HCT116 (cell line): ENCODE measurements around the gene KANK3. TPM values are rescaled to one million over a fixed set of nuclear protein-coding genes. Genes with fewer than 3 reads are reported as not detected.
A peak's percentile ranks its signal among the peaks of the same experiment; 100 is the strongest.

ENCODE experiments used
- ATAC-seq: fragments of 200-7000 bp; cut with Tn5 transposase; 2 replicates; pipeline ENCODE4 v1.9.1; 2020; ENCODE audit warnings: mild to moderate bottlenecking, moderate library complexity
- BruUV-seq: library from RNA; stranded (reverse); fragments of 400-500 nt; replicated peaks from 2 replicates; lab custom pipeline; 2021; lab: Mats Ljungman, UMichigan
- CTCF ChIA-PET: fragments of 300-600 bp; sonication (Branson Sonifier 250); formaldehyde crosslinking; loops from one replicate; lab custom pipeline; 2021; ENCODE audit warnings: antibody characterized with exemption; lab: Charles Lee
- POLR2A ChIA-PET: fragments of 300-600, 350-600 bp; sonication (Branson Sonifier 250); formaldehyde crosslinking; loops from one replicate; lab custom pipeline; 2021; ENCODE audit warnings: antibody characterized with exemption; lab: Charles Lee
- RAD21 ChIA-PET, 2 experiments: fragments of 300-600 bp; sonication (Branson Sonifier 250); formaldehyde crosslinking; loops; one replicate each; lab custom pipeline; 2023; ENCODE audit warnings: low total read pairs in 2 of 2; ENCODE audit not compliant: uncharacterized antibody in 2 of 2, unreplicated experiment in 2 of 2, low non-redundant PET in 1 of 2; lab: Charles Lee
- DNase-seq: peaks from one replicate; pipeline ENCODE4 v3.0.0-alpha.2; 2010; ENCODE audit warnings: low read depth, low spot score
- H2AFZ ChIP-seq: fragments of 200-600 bp; shearing (Covaris generic), sonication (generic); 2 replicates; pipeline ENCODE4 v1.6.1; 2017; ENCODE audit warnings: low read depth, mixed run types, mixed read lengths, antibody characterized with exemption, low read length; ENCODE audit not compliant: poor library complexity, severe bottlenecking
- H3K27ac ChIP-seq: 2 replicates; pipeline ENCODE4 v1.5.1; 2012; ENCODE audit warnings: low read depth, low read length
- H3K27me3 ChIP-seq: fragments of 200-600 bp; sonication (generic); 2 replicates; pipeline ENCODE4 v1.6.1; 2016; ENCODE audit warnings: mixed run types, low read length, mixed read lengths; ENCODE audit not compliant: insufficient read depth
- H3K36me3 ChIP-seq, 2 experiments: fragments of 200-500 bp in 1 of 2; fragments of 200-600 bp in 1 of 2; sonication (Bioruptor generic) in 1 of 2; sonication (generic) in 1 of 2; 2 replicates each; pipeline versions ENCODE4 v1.5.1 to v1.6.1; 2014 to 2016; ENCODE audit warnings: low read length in 2 of 2, inconsistent platforms in 1 of 2, mixed read lengths in 1 of 2, mixed run types in 1 of 2; ENCODE audit not compliant: insufficient read depth in 2 of 2, control insufficient read depth in 1 of 2
- H3K4me1 ChIP-seq, 2 experiments: fragments of 200-600 bp in 1 of 2; sonication (generic) in 1 of 2; 2 replicates each; pipeline versions ENCODE4 v1.5.1 to v1.6.1; 2012 to 2017; ENCODE audit warnings: low read length in 2 of 2, inconsistent platforms in 1 of 2, mild to moderate bottlenecking in 1 of 2, mixed read lengths in 1 of 2, mixed run types in 1 of 2, moderate library complexity in 1 of 2; ENCODE audit not compliant: insufficient read depth in 2 of 2, control insufficient read depth in 1 of 2
- H3K4me2 ChIP-seq: fragments of 200-600 bp; sonication (generic); 2 replicates; pipeline ENCODE4 v1.6.1; 2017; ENCODE audit warnings: mixed run types, low read length, mixed read lengths
- H3K4me3 ChIP-seq, 2 experiments: fragments of 200-600 bp in 1 of 2; sonication (generic) in 1 of 2; replicated peaks in 1 of 2; 2 replicates each; pipeline ENCODE4 v1.5.1; 2011 to 2016; ENCODE audit warnings: low read length in 2 of 2, control low read depth in 1 of 2, low read depth in 1 of 2, mild to moderate bottlenecking in 1 of 2, mixed read lengths in 1 of 2, mixed run types in 1 of 2
- H3K79me2 ChIP-seq: fragments of 200-600 bp; sonication (generic); 2 replicates; pipeline ENCODE4 v1.6.1; 2017; ENCODE audit warnings: mild to moderate bottlenecking, mixed run types, low read length, moderate library complexity, mixed read lengths; ENCODE audit not compliant: insufficient read depth
- H3K9ac ChIP-seq: fragments of 200-600 bp; sonication (generic); 2 replicates; pipeline ENCODE4 v1.6.1; 2016; ENCODE audit warnings: low read length, mixed read lengths
- H3K9me2 ChIP-seq: fragments of 200-600 bp; sonication (generic), shearing (Covaris generic); 2 replicates; pipeline ENCODE4 v1.6.1; 2017; ENCODE audit warnings: mixed run types, mild to moderate bottlenecking, moderate library complexity; ENCODE audit not compliant: insufficient read depth
- H3K9me3 ChIP-seq, 2 experiments: fragments of 200-500 bp in 1 of 2; fragments of 200-600 bp in 1 of 2; sonication (Bioruptor generic) in 1 of 2; sonication (generic) in 1 of 2; 2 replicates each; pipeline ENCODE4 v1.6.1; 2014 to 2017; ENCODE audit warnings: low read length in 2 of 2, mixed read lengths in 2 of 2, inconsistent platforms in 1 of 2, low read depth in 1 of 2, mild to moderate bottlenecking in 1 of 2, mixed run types in 1 of 2, moderate library complexity in 1 of 2; ENCODE audit not compliant: control insufficient read depth in 1 of 2, insufficient read depth in 1 of 2
- H4K20me1 ChIP-seq: fragments of 200-600 bp; sonication (generic), shearing (Covaris generic); 2 replicates; pipeline ENCODE4 v1.6.1; 2017; ENCODE audit warnings: mixed run types, mild to moderate bottlenecking, moderate library complexity; ENCODE audit not compliant: insufficient read depth
- CBX3 ChIP-seq: IDR thresholded peaks from 2 replicates; pipeline ENCODE4 v1.6.1; 2012; ENCODE audit warnings: low read depth
- CEBPB ChIP-seq: IDR thresholded peaks from 2 replicates; pipeline ENCODE4 v1.6.1; 2012; ENCODE audit warnings: low read depth
- ELF1 ChIP-seq: IDR thresholded peaks from 2 replicates; pipeline ENCODE4 v1.6.1; 2012; ENCODE audit warnings: low read depth, borderline replicate concordance
- EZH2 ChIP-seq: fragments of 200-600 bp; sonication (generic); IDR thresholded peaks from 2 replicates; pipeline ENCODE4 v1.6.1; 2017; ENCODE audit warnings: antibody characterized with exemption, mixed run types
- EZH2phosphoT487 ChIP-seq: fragments of 200-600 bp; IDR thresholded peaks from 2 replicates; pipeline ENCODE4 v1.6.1; 2018; ENCODE audit warnings: antibody characterized with exemption, borderline replicate concordance
- POLR2A ChIP-seq: IDR thresholded peaks from 2 replicates; pipeline ENCODE4 v1.7.0; 2011; ENCODE audit warnings: borderline replicate concordance; ENCODE audit not compliant: insufficient read depth, insufficient read length; ENCODE audit errors: extremely low read depth
- RAD21 ChIP-seq: IDR thresholded peaks from 2 replicates; pipeline ENCODE4 v1.6.1; 2012; ENCODE audit warnings: low read depth, mild to moderate bottlenecking
- SIN3A ChIP-seq: IDR thresholded peaks from 2 replicates; pipeline ENCODE4 v1.6.1; 2012; ENCODE audit warnings: low read depth
- SP1 ChIP-seq: IDR thresholded peaks from 2 replicates; pipeline ENCODE4 v1.6.1; 2012; ENCODE audit warnings: low read depth
- SRF ChIP-seq: IDR thresholded peaks from 2 replicates; pipeline ENCODE4 v1.6.1; 2012; ENCODE audit warnings: low read depth
- TCF7L2 ChIP-seq: IDR thresholded peaks from 2 replicates; pipeline ENCODE4 v1.7.0; 2011; ENCODE audit warnings: borderline replicate concordance, inconsistent platforms; ENCODE audit not compliant: insufficient read depth, insufficient read length; ENCODE audit errors: extremely low read depth
- ZFX ChIP-seq: fragments of 450-650 bp; IDR thresholded peaks from 2 replicates; pipeline ENCODE4 v1.6.1; 2017
- ZNF274 ChIP-seq: fragments of 200-500 bp; sonication (Bioruptor generic); IDR thresholded peaks from 2 replicates; pipeline ENCODE4 v1.6.1; 2014; ENCODE audit warnings: mild to moderate bottlenecking, low read depth, low read length, inconsistent platforms
- intact Hi-C: fragments of 100-400 bp; cut with micrococcal nuclease; formaldehyde crosslinking; loops from 2 replicates; pipeline ENCODE4 v1.10.0; 2022
- total RNA-seq: library from RNA; stranded (reverse); gene quantifications from one replicate; pipeline ENCODE4 v1.2.1, GENCODE V29; 2021; ENCODE audit not compliant: unreplicated experiment
- TF ChIP-seq, protein P1 (sequence below), 3 experiments: fragments of 200-600 bp in 1 of 3; sonication (generic) in 1 of 3; IDR thresholded peaks in 2 of 3; conservative IDR thresholded peaks in 1 of 3; 2 replicates each; pipeline ENCODE4 v1.5.1; 2012 to 2017; ENCODE audit warnings: low read depth in 2 of 3, low read length in 2 of 3, antibody characterized with exemption in 1 of 3, borderline replicate concordance in 1 of 3, control low read depth in 1 of 3, mild to moderate bottlenecking in 1 of 3, mixed read lengths in 1 of 3, mixed run types in 1 of 3, moderate library complexity in 1 of 3; ENCODE audit not compliant: insufficient read depth in 1 of 3
- TF ChIP-seq, protein P2 (sequence below): IDR thresholded peaks from 2 replicates; pipeline ENCODE4 v1.6.1; 2012; ENCODE audit warnings: low read depth
- TF ChIP-seq, protein P3 (sequence below): IDR thresholded peaks from 2 replicates; pipeline ENCODE4 v1.6.1; 2011; ENCODE audit warnings: mild to moderate bottlenecking, low read length, moderate library complexity; ENCODE audit not compliant: insufficient replicate concordance; ENCODE audit errors: extremely low read depth
- TF ChIP-seq, protein P4 (sequence below): IDR thresholded peaks from 2 replicates; pipeline ENCODE4 v1.6.1; 2012

KANK3 gene
- total RNA-seq, 1 experiment from 2014 or later = 21.7 TPM

DNA sequence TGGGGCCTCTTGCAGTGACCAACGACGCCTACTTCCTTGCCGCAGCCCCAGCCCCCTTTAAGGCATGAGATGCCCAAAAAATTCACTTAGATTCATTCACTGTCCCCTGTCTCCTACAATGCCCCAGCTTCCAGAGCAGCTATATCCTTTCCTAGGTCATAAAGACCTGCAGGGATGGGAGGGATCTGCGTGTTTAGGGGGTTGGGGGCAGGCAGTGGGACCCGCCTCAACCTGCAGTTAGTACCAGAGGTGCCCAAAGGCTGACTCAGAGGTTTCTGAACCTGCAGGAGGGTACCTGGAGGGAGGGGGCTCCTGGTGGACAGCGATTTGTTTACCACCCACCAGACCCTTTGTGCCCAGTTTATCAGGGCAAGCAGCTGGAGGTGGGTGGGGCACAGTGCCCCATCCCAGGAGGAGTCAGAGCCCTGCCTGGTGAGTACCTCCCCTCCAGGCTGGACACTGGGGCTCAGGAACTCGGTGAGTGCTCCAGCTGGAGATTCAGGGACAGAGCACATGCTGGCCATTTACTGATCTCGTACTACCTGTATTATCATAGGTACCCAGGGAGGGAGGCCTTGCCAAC, 11.7 kb downstream of the KANK3 start:
- Histone ChIP-seq H3K4me3 (no peak overlapping the region), H4K20me1 (no peaks in the 10 kb centered on the region), H3K79me2 (peaks cover 15% of the 10 kb centered on the region), H2AFZ (no peak overlapping the region), H3K27ac (no peak overlapping the region), H3K9me2 (no peaks in the 10 kb centered on the region), H3K4me1 (peaks cover 4 to 18% of the 10 kb centered on the region in 2 experiments; a peak in 3 of 4 replicates), H3K36me3 (no peaks in the 10 kb centered on the region), H3K9ac (no peak overlapping the region)
- no peak for DNase-seq
- POLR2A ChIA-PET = no interaction called here
- CTCF ChIA-PET = no interaction called here
- BruUV-seq = TSS peak; percentile 17
- TF ChIP-seq EZH2phosphoT487 (no peak), CBX3 (no peak), ZNF274 (no peak), TCF7L2 (no peak), EZH2 (no peak), RAD21 (no peak), CEBPB (no peak), SIN3A (no peak), ZFX (no peak), ELF1 (no peak), POLR2A (no peak), SP1 (no peak), SRF (no peak)
- TF ChIP-seq, protein P1, sequence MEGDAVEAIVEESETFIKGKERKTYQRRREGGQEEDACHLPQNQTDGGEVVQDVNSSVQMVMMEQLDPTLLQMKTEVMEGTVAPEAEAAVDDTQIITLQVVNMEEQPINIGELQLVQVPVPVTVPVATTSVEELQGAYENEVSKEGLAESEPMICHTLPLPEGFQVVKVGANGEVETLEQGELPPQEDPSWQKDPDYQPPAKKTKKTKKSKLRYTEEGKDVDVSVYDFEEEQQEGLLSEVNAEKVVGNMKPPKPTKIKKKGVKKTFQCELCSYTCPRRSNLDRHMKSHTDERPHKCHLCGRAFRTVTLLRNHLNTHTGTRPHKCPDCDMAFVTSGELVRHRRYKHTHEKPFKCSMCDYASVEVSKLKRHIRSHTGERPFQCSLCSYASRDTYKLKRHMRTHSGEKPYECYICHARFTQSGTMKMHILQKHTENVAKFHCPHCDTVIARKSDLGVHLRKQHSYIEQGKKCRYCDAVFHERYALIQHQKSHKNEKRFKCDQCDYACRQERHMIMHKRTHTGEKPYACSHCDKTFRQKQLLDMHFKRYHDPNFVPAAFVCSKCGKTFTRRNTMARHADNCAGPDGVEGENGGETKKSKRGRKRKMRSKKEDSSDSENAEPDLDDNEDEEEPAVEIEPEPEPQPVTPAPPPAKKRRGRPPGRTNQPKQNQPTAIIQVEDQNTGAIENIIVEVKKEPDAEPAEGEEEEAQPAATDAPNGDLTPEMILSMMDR (IDR thresholded peaks at IDR 0.05 in 2 of 3, conservative IDR thresholded peaks at IDR 0.05 in 1 of 3; ENCODE audit: borderline replicate concordance in 1 of 3, insufficient read depth in 1 of 3, low read depth in 2 of 3, low read length in 2 of 3) = no peak
- TF ChIP-seq, protein P2, sequence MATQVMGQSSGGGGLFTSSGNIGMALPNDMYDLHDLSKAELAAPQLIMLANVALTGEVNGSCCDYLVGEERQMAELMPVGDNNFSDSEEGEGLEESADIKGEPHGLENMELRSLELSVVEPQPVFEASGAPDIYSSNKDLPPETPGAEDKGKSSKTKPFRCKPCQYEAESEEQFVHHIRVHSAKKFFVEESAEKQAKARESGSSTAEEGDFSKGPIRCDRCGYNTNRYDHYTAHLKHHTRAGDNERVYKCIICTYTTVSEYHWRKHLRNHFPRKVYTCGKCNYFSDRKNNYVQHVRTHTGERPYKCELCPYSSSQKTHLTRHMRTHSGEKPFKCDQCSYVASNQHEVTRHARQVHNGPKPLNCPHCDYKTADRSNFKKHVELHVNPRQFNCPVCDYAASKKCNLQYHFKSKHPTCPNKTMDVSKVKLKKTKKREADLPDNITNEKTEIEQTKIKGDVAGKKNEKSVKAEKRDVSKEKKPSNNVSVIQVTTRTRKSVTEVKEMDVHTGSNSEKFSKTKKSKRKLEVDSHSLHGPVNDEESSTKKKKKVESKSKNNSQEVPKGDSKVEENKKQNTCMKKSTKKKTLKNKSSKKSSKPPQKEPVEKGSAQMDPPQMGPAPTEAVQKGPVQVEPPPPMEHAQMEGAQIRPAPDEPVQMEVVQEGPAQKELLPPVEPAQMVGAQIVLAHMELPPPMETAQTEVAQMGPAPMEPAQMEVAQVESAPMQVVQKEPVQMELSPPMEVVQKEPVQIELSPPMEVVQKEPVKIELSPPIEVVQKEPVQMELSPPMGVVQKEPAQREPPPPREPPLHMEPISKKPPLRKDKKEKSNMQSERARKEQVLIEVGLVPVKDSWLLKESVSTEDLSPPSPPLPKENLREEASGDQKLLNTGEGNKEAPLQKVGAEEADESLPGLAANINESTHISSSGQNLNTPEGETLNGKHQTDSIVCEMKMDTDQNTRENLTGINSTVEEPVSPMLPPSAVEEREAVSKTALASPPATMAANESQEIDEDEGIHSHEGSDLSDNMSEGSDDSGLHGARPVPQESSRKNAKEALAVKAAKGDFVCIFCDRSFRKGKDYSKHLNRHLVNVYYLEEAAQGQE = no peak
- TF ChIP-seq, protein P3, sequence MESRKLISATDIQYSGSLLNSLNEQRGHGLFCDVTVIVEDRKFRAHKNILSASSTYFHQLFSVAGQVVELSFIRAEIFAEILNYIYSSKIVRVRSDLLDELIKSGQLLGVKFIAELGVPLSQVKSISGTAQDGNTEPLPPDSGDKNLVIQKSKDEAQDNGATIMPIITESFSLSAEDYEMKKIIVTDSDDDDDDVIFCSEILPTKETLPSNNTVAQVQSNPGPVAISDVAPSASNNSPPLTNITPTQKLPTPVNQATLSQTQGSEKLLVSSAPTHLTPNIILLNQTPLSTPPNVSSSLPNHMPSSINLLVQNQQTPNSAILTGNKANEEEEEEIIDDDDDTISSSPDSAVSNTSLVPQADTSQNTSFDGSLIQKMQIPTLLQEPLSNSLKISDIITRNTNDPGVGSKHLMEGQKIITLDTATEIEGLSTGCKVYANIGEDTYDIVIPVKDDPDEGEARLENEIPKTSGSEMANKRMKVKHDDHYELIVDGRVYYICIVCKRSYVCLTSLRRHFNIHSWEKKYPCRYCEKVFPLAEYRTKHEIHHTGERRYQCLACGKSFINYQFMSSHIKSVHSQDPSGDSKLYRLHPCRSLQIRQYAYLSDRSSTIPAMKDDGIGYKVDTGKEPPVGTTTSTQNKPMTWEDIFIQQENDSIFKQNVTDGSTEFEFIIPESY = no peak
- TF ChIP-seq, protein P4, sequence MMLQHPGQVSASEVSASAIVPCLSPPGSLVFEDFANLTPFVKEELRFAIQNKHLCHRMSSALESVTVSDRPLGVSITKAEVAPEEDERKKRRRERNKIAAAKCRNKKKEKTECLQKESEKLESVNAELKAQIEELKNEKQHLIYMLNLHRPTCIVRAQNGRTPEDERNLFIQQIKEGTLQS = no peak
- TF ChIP-seq, all 23 proteins: peak for 0
- H3K27me3 ChIP-seq = no peaks in the 10 kb centered on the region
- no peak for ATAC-seq
- no peaks in the 10 kb centered on the region for H3K9me3 ChIP-seq
- intact Hi-C loops = loop anchor here (10.0 kb wide), 1 partner anchor 177 kb away; no protein-coding TSS in a partner anchor
- RAD21 ChIA-PET = interaction anchor here in 1 of 2 experiments (0.7 kb wide), 1 partner anchor 1262 kb away, joined by 6 read pairs; the partner anchor contains the start of gene ZNF557
- no peak overlapping the region for H3K4me2 ChIP-seq
